MCF 10A (cell line): ENCODE data around the gene JAM2. TPM values are rescaled to one million over a fixed set of nuclear protein-coding genes. Genes with fewer than 3 reads are reported as not detected.

Experiments
- BruUV-seq: library from RNA; stranded (reverse); fragments of 400-500 nt; replicated peaks from 2 replicates; lab custom pipeline; 2021; lab: Mats Ljungman, UMichigan
- CTCF ChIA-PET: fragments of 300-600 bp; sonication (Branson Sonifier 250); formaldehyde crosslinking; extraction: SDS; loops from one replicate; lab custom pipeline; 2021; ENCODE audit warnings: antibody characterized with exemption, inconsistent platforms; lab: Yijun Ruan, JAX
- POLR2A ChIA-PET: fragments of 300-600, 350-650 bp; sonication (Branson Sonifier 250); formaldehyde crosslinking; extraction: SDS; loops from one replicate; lab custom pipeline; 2020; ENCODE audit warnings: antibody characterized with exemption, inconsistent platforms; lab: Yijun Ruan, JAX
- DNase-seq: peaks from one replicate; pipeline ENCODE4 v3.0.0-alpha.2; 2018; ENCODE audit not compliant: unreplicated experiment
- H3K27ac Mint-ChIP-seq: one replicate; pipeline ENCODE4 v1.8.0; 2022; ENCODE audit warnings: mild to moderate bottlenecking, low read depth, mixed read lengths; ENCODE audit not compliant: unreplicated experiment
- H3K27me3 Mint-ChIP-seq: one replicate; pipeline ENCODE4 v1.8.0; 2022; ENCODE audit warnings: mixed read lengths; ENCODE audit not compliant: insufficient read depth, unreplicated experiment
- H3K36me3 Mint-ChIP-seq: one replicate; pipeline ENCODE4 v1.8.0; 2022; ENCODE audit warnings: mild to moderate bottlenecking, moderate library complexity, mixed read lengths; ENCODE audit not compliant: insufficient read depth, unreplicated experiment
- H3K4me1 Mint-ChIP-seq: one replicate; pipeline ENCODE4 v1.8.0; 2022; ENCODE audit warnings: mixed read lengths; ENCODE audit not compliant: insufficient read depth, unreplicated experiment
- H3K4me3 Mint-ChIP-seq: one replicate; pipeline ENCODE4 v1.8.0; 2022; ENCODE audit warnings: mild to moderate bottlenecking, moderate library complexity, mixed read lengths; ENCODE audit not compliant: unreplicated experiment
- H3K9me3 Mint-ChIP-seq: one replicate; pipeline ENCODE4 v1.8.0; 2022; ENCODE audit warnings: mixed read lengths; ENCODE audit not compliant: unreplicated experiment
- intact Hi-C: fragments of 100-400 bp; cut with micrococcal nuclease; formaldehyde crosslinking; loops from 2 replicates; pipeline ENCODE4 v1.14.1; 2022
- total RNA-seq: library from RNA; stranded (reverse); gene quantifications from 2 replicates; pipeline ENCODE4 v1.2.3, GENCODE V29; 2022
- TF ChIP-seq, protein P1 (sequence below): fragments of 200-600 bp; IDR thresholded peaks from one replicate; pipeline ENCODE4 v1.8.0; 2022; ENCODE audit warnings: antibody characterized with exemption, mild to moderate bottlenecking; ENCODE audit not compliant: unreplicated experiment

Gene JAM2
- total RNA-seq, 1 experiment from 2014 or later, result 0.07 TPM

DNA sequence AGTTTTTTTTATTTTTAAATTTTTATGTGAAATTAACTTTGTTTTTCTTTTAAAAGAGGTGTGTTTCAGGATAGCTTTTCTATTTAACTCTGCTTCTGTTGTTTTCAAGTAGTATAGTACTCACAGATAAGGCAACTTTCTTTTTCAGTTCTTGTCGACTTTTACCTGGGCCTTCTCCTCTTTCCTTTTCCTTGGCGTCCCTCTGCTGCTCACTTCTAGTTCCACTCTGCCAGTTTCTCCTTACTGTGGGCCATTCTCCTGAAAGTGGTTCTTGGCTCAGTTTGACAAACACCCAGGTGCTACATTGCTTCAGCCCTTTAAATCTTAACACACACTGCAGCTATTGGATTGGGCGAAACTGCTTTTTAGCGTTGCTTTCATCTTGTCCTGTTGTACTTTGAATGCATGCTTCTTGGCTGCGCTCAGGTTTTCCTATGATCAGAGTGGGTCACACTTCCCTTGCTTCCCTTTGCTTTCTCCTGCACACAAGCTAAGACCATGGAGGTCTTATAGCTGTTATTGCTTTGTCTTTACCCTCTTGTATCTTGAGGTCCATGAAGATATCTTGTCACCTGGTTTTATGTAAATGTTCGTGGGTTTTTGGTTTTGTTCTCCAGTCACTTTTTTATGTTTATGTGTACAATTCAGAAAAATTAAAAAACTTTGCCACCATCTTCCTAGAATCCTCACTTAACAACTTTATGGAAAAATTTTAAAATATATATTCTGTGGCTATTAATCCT lies 117.3 kb downstream of the JAM2 start:
- TF ChIP-seq, protein P1, sequence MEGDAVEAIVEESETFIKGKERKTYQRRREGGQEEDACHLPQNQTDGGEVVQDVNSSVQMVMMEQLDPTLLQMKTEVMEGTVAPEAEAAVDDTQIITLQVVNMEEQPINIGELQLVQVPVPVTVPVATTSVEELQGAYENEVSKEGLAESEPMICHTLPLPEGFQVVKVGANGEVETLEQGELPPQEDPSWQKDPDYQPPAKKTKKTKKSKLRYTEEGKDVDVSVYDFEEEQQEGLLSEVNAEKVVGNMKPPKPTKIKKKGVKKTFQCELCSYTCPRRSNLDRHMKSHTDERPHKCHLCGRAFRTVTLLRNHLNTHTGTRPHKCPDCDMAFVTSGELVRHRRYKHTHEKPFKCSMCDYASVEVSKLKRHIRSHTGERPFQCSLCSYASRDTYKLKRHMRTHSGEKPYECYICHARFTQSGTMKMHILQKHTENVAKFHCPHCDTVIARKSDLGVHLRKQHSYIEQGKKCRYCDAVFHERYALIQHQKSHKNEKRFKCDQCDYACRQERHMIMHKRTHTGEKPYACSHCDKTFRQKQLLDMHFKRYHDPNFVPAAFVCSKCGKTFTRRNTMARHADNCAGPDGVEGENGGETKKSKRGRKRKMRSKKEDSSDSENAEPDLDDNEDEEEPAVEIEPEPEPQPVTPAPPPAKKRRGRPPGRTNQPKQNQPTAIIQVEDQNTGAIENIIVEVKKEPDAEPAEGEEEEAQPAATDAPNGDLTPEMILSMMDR, result no peak
- intact Hi-C loops, result no loop called here
- Mint-ChIP-seq H3K4me3 (no peak overlapping the region), H3K27ac (peak overlapping the region; percentile 59), H3K9me3 (no peaks in the 10 kb centered on the region), H3K36me3 (peaks cover 65% of the 10 kb centered on the region), H3K27me3 (no peaks in the 10 kb centered on the region), H3K4me1 (peaks cover 12% of the 10 kb centered on the region)
- CTCF ChIA-PET, result no interaction called here
- DNase-seq, result no peak
- POLR2A ChIA-PET, result interaction anchor here (1.1 kb wide), 1 partner anchor 22 kb away, joined by 3 read pairs; the partner anchor contains the start of genes ATP5PF and GABPA
- no TSS peak for BruUV-seq

- intact Hi-C loops, result no loop called here
- no peaks in the 10 kb centered on the region for H3K9me3 Mint-ChIP-seq
- H3K4me1 Mint-ChIP-seq, result peaks cover 12% of the 10 kb centered on the region
- BruUV-seq, result no TSS peak
- H3K36me3 Mint-ChIP-seq, result peaks cover 62% of the 10 kb centered on the region
- no peak overlapping the region for H3K4me3 Mint-ChIP-seq
- ChIA-PET CTCF (interaction anchor here (0.6 kb wide), 2 partner anchors 8 to 69 kb away, joined by 3 read pairs; no protein-coding TSS in a partner anchor), POLR2A (no interaction called here)
- no peak overlapping the region for H3K27ac Mint-ChIP-seq
- TF ChIP-seq, protein P1, result no peak
- no peaks in the 10 kb centered on the region for H3K27me3 Mint-ChIP-seq
- no peak for DNase-seq
These were observed 118.5 kb downstream of the JAM2 start for GRCh38 chr21:25757531-25757930.

DNA sequence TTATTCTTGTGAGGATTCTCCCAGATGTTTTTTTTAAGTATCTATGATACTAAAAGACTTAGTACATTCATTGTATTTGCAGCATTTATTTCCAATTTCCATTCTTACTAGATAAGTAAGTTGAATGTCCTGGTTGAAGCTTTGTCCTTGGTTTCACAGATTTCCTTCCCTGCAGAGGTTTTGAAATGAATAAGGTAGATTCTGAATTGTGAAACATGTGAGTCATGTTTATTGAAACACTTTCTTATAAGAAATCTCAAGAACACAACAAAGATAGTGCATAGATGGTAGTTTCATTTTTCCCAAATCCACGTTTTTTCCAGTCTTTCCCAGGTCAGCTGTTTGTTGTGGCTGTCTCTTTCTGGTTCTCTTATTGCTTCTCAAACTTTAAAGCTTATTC lies 120.5 kb downstream of the JAM2 start:
- H3K27ac Mint-ChIP-seq, result peak overlapping the region; percentile 53

DNA sequence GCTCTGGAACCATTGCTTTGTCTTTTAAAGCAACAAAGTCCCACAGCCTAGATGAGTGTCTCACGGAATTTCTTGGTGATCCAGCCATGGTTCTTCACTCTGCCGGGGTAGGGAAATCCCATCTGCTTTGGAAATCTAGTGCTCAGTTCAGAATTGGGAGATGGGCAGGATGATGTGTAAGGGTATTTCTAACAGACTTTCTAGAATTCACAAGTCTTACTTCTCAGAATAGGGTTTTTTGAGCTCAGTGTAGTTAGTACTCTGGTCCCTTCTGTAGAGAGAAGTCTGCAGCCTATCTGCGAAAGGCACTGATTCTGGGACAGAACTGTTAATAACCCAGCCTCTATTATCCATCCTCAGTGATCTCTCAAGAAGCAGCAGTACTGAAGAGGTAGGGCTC lies 121.0 kb downstream of the JAM2 start:
- Mint-ChIP-seq H3K27me3 (no peaks in the 10 kb centered on the region), H3K4me1 (peaks cover 12% of the 10 kb centered on the region), H3K27ac (peak overlapping the region; percentile 53), H3K4me3 (no peak overlapping the region), H3K9me3 (no peaks in the 10 kb centered on the region), H3K36me3 (peaks cover 61% of the 10 kb centered on the region)
- TF ChIP-seq, protein P1, result no peak
- no peak for DNase-seq
- POLR2A ChIA-PET, result interaction anchor here (1.3 kb wide), 1 partner anchor 24 kb away, joined by 3 read pairs; no protein-coding TSS in a partner anchor
- CTCF ChIA-PET, result interaction anchor here (1.0 kb wide), 1 partner anchor 102 kb away, joined by 3 read pairs; no protein-coding TSS in a partner anchor
- intact Hi-C loops, result no loop called here
- no TSS peak for BruUV-seq

More for the DNA sequence above, 120.5 kb downstream of the JAM2 start:
- no TSS peak for BruUV-seq
- peak; percentile 30 for DNase-seq
- H3K27me3 Mint-ChIP-seq, result no peaks in the 10 kb centered on the region
- CTCF ChIA-PET, result interaction anchor here (0.6 to 1.0 kb wide), 4 partner anchors 44 to 122 kb away, joined by 3 read pairs; no protein-coding TSS in a partner anchor
- TF ChIP-seq, protein P1, result no peak
- H3K36me3 Mint-ChIP-seq, result peaks cover 60% of the 10 kb centered on the region
- no peaks in the 10 kb centered on the region for H3K9me3 Mint-ChIP-seq
- H3K4me3 Mint-ChIP-seq, result no peak overlapping the region
- intact Hi-C loops, result no loop called here
- peaks cover 12% of the 10 kb centered on the region for H3K4me1 Mint-ChIP-seq
- POLR2A ChIA-PET, result interaction anchor here (1.2 to 1.3 kb wide), 2 partner anchors 23 to 25 kb away, joined by 3 to 6 read pairs; partner anchors contain the start of genes ATP5PF and GABPA
